Middle frontal gyrus (tissue), 1 donor: ENCODE data around the gene PCBP3.
"Not testable (repeated sequence)": the region's sequence is repeated elsewhere in the genome, so short reads cannot be mapped to it uniquely, and the experiment has no call there.

Experiments used
- DNase-seq: peaks from one replicate; pipeline ENCODE4 v3.0.0-alpha.2; 2015; ENCODE audit warnings: low spot score; ENCODE audit errors: extremely low spot score

PCBP3 gene

DNA sequence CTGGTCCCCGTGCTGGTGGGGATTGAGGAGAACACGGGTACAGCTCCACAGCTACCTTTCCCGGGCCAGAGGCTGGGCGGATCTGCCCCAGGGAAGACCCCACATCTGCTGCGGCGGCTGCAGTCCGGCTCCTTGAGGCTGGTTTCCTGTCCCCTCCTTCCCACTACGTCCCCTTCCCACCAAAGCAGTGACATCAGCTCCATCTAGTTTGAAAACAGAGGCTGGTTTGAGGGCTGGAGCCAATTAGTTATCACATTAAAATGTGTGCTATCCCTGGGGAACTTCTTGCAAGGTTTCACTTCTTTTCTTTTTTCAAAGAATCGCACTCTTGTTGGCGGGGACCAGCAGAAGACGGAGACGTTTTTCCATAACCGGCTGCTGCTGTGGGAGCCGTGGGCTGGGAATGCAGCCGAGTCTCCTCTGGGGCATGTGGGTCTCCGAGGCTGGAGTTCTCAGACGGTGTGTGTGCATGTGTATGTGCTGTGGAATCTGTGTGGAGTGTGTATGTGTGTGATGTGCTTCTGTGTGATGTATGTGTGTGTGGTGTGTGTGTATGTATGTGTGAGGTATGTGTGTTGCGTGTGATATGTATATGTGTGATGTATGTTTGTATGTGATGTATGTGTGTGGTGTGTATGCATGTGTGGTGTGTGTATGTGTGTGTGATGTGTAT lies 8.9 kb upstream of the PCBP3 start:
- DNase-seq = no peak

DNA sequence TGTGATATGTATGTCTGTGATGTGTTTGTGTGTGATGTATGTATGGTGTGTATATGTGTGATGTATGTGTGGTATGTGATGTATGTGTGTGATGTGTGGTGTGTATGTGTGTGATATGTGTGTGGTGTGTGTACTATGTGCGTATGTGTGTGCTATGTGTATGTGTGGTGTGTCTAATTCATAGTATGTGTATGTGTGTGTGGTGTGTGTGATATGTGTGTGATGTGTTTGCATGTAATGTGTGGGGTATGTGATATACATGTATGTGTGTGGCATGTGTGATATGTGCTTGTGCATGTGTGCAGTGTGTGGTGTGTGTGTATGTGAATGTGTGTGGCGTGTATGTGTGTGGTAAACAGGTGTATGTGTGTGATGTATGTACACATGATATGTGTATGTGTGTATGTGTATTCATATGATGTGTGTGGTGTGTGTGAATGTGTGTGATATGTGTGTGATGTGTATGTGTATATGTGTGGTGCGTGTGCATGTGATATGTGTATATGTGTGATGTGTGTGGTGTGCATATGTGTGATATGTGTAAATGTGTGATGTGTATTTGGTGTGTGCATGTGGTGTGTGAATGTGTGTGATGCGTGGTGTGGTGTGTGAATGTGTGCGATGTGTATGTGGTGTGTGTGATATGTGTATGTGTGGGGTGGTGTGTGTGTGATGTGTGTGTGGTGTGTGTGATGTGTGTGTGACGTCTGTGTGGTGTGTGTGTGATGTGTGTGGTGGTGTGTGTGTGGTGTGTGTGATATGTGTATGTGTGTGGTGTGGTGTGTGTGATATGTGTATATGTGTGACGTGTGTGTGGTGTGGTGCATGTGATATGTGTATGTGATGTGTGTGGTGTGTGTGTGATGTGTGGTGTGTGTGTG lies 8.0 kb upstream of the PCBP3 start:
- DNase-seq = no peak

DNA sequence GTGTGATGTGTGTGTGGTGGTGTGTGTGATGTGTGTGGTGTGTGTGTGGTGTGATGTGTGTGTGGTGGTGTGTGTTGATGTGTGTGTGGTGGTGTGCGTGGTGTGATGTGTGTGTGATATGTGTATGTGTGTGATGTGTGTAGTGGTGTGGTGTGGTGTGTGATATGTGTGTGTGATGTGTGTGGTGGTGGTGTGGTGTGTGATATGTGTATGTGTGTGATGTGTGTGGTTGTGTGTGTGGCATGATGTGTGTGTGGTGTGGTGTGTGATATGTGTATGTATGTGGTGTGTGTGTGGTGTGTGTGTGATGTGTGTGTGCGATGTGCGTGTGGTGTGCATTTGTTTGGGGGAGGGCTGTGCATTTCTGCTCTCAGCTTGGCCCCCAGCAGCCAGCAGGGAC lies 7.1 kb upstream of the PCBP3 start:
- no peak for DNase-seq

DNA sequence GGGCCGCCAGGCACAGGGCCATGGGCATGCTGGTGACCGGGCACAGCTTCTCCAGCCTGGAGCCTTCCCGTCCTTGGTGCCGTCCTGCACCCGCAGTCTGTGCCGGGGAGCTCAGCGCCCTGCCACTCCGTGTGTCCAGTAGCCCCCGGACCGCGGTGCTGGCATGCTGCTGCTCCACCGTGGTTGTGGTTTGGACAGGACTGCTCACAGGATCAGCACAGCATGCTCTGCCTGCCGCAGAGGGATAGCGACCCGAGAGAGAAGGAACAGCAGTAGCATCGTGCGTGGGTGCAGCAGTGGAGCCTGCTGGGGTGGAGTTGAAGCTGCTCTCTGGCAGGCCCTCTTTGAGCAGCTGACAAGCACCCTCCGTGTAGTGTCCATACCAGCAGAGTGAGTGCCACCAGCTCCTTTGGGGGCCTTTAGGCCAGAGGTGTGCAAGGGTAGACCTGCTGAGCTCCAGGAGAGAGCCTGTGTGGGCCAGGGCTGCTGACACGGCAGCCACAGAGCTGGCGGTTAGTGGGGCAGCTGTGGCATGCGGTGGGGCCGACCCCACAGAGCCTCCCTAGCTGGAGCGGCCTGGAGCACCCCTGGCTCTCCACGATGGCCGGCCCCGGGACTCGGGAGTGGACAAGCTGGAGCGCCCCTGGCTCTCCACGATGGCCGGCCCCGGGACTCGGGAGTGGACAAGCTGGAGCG lies 6.4 kb upstream of the PCBP3 start:
- DNase-seq = no peak

DNA sequence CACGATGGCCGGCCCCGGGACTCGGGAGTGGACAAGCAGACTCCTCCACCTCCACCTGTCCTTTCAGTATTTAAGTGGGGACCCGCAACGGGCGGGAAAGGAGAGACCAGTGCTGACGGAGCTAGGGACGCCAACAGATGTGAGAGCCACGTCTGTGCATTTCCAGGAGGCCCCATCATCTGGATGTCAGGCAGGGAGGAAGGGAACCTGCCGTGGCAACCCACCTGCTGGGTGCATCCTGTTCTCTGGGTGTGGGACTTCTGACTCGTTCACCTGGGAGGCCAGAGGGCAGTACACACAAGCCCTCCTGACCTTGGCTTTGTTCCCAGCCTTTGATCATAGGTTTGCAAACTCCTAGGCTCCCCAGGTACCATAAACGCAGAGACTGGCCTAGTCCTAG lies 5.6 kb upstream of the PCBP3 start:
- no peak for DNase-seq

DNA sequence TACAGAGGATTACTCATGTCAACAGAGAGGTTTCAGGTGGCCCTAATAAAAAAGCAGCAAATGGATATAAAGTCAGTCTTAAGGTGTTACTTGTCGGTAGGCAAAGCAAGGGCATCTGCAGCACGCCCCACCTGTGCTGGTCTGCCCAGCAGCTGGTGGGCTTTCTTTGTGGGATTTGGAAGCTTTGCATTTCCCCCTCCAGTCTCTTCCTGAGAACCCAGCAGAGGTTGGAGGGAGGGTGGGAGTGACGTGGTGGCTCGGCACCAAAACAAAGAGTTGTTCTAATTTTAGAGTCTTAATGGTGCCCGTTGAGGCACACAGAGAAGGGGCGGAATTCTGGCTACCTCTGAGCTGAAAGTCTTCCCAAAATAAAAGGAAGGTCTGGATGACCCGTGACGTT lies 4.8 kb upstream of the PCBP3 start:
- DNase-seq = no peak

DNA sequence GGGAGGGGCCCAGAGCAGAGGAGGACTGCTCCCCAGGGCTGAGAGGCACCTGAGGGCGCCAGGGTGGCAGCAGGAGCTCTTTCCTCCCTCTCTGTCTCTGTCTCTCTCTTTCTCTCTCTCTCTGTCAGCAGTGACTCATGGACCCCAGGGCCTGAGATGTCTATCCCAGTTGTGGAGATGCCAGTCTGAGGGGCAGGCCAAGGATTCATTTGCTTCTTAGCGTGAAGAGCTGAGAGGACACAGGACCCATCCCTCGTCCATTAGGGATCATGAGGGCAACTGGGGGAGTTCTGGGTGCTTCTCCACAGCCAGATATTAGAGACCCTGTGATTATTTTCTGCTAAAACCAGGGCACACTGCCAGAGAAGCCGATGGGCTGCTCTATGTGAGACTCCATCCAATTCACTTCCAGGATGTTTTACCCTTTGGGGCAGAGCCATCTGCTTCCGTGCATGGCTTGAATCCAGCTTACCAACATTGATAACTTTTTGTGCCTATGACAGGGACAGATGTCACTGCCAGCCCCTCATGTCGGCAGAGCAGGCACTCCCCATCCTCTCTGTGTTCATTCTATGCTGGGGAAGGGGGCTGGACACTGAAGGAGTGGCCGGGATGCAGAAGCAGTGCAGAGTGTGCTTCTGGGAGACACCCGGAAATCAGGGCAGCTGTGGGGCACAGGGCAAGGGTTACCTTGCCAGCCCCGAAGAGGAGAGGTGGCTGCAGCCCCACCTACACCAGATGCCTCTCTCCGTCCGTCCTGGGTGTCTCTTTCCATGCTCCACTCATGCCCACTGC lies 4.1 kb upstream of the PCBP3 start:
- no peak for DNase-seq

DNA sequence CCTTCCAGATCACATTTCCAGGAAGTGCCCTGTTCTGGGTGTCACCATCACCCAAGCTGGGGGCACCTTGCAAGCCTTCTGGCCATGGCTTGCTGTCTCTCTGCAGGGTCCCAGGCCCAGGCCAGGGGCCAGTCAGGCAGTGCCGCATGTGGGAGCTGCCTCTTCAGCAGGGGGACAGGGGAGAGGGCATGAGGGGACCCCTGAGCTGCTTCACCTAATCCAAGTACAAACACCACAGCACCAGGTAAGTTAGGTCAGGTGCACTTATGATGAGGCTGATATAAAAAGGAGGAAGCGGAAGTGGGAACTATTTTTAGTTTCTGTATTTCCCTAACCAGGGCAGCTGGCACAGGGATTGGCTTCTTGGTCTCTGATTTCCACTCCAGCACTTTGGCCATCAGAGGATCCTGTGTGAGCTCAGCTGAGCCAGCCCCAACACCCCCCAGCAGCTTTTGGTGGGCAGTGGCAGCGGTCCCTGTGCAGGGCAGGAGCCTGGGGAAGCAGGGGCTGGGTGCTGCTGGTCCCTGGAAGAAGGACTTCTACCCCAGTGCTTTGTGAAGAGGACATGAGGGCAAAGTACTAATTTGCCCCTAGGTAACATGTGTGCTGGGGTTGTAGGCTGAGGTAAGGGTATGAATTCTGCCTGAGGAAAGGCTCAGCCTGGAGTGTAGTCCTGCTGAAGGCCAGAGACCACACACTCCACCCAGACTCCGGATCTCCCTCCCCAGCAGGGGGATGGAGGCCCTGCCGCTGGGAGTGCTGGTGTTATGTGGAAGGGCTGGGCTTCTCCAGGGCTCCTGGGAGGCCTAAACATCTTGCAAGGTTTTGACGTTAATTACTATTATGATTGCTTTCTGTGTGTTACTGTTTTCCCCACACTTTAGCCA lies 3.3 kb upstream of the PCBP3 start:
- no peak for DNase-seq

DNA sequence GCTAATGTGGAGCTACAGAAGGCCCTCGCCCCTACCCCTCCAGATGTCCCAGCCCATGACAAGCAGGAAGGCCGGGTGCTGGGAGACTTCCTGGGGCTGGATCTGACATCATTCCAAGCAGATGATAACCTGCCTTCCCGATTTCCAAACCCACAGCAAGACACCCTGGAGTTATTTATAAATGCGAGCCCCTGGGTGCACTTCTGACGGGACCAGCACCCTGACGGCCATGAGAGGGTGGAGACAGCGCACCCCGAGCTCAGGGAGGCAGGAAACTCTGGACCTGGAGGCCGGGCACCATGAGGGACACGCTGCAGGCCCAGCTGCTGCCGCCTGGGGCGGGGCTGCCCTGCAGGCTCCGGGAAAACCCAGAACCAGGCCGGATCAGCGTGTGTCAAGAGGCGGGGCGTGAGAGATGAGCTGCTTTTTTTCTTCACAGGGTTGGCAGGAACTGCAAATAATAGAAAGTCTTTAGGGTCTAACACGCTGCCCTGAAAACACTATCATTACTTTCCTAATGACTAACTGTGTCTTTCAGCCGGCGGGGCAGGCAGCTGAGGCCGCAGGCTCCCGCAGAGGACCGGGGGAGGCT lies 2.5 kb upstream of the PCBP3 start:
- DNase-seq = no peak

DNA sequence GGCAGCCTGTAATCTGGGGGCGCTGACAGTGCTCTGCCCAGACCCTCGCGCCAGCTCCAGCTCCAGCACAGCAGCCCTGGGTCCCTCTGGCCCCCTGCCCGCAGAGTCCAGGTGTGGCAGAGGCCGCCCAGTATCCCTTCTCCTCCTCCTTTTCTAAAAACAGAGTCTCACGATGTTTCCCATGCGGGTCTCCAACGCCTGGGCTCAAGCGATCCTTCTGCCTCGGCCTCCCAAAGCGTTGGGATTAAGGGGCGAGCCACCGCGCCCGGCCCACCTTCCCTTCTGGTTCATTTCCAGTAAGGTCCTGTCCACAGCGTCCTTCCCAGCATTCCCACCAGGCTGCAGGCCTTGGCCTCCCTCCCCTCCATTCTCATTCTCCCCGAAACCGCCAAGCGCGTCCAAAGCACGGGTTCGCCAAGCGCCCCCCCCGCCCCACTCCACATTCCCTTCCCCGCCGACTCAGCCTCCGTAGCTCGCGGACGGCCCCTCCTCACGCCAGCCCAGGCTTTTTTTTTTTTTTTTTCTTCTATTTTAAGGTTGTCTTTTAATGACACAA lies 2.0 kb upstream of the PCBP3 start:
- DNase-seq = no peak

DNA sequence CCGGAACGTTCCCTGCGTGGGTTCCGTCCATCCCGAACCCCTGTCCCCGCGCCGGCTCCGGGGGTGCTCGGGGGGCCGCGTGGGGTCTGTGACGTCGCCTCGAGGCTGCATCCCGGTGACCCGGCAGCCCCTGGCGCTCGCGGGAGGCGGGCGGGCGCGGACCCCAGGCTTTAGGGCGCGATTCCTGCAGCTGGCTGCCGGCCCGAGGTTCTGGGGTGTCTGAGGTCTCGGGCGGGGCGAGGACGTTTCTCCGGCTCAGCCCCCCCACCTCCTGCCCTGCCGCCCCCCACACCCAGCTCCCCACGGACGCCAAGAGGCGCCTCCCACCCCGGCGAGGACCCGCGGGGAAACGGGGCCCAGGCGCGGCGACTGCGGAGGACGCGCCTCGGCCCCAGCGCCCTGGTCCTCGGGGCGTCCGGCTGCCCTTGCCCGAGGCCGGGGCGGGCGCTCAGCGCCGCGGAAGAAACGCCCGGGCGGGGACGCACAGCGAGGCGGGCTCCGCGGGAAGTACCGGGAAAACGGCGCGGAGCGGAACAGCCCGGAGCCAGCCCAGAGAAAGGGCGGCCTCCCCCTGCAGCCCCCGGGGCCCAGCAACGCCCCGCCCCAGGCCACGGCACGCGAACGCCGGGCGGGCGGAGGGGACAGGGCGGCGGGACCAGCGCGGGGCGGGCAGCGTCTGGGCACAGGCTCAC lies 1.3 kb upstream of the PCBP3 start:
- no peak for DNase-seq

DNA sequence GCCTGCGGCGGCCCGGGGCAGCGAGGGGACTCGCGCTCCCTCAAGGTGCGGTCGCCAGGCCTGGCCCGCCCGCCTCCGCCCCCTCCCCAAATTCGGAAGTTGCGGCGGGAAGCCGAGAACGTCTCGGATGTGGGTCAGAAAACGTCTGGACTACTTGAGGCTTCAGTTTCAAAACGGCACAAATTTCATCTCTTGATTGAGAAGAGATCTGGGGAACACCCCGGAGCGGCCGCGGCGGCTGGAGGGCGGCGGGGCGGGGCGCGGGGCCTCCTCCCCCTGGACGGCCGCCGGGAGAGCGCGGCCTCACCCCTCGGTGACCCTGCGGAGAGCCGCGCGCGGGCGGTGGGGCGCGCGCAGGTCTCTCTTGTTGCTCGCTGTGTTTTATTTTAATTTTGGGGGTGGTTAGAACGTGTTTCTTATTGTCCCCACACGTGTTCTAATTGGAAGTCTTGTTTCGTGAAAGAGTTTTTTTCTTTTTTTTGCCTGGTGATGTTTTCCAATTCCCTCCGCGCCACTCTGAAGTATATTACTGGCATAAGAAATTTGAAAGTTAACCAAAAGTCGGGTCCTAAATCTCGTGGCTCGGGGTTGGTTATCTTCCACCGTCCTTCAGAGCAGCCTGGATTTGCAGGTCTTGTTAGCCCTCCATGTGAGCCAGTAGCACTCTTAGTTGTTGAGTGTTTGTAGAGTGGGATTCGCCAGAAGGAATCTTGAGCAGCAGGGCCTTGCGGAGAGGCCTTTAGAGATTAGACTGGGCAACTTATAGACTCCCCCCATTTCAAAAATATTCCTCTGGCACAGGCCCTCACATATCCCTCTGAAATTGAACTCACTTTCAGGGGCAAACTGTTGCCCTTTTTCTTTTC lies 749 bp downstream of the PCBP3 start:
- DNase-seq = no peak

DNA sequence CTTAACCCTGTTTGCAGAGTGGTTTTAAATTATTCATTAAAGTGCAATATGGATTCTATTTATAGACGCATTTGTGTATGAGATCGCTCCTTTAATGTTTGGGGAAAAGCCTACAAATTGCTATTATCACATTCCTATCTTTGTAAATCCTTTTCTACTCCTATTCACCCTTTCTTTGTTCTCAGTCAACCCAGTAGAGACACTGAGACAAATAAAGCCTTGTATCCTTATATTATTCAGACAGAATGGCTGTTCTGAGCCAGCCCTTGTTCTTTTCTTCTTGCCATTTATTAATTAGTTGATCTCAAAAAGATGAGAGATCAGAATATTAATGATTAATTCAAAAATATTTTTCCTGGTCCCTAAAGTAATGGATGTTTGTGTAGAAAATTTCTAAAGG lies 8.4 kb downstream of the PCBP3 start:
- DNase-seq = no peak

DNA sequence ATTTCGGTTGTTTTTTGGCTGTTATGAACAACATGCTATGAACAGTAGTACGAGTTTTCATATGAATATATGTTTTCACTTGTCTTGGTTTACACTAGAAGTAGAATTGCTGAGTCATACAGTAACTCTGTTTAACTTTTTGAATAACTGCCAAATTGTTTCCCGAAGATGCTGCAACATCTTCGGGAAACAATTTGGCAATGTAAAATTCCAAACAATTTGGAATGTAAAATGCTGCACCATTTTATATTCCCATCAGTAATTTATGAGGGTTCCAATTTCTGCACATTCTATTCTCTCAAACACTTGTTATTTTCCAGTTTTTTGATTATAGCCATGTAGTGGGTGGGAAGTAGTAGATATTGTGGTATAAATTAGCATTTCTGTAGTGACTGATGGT lies 11.6 kb downstream of the PCBP3 start:
- DNase-seq = no peak

DNA sequence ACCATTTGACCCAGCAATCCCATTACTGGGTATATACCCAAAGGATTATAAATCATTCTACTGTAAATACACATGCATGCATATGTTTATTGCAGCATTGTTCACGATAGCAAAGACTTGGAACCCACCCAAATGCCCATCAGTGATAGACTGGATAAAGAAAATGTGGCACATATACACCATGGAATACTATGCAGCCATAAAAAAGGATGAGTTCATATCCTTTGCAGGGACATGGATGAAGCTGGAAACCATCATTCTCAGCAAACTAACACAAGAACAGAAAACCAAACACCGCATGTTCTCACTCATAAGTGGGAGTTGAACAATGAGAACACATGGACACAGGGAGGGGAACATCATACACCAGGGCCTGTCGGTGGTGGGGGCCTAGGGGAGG lies 12.6 kb downstream of the PCBP3 start:
- DNase-seq = not testable (repeated sequence)

DNA sequence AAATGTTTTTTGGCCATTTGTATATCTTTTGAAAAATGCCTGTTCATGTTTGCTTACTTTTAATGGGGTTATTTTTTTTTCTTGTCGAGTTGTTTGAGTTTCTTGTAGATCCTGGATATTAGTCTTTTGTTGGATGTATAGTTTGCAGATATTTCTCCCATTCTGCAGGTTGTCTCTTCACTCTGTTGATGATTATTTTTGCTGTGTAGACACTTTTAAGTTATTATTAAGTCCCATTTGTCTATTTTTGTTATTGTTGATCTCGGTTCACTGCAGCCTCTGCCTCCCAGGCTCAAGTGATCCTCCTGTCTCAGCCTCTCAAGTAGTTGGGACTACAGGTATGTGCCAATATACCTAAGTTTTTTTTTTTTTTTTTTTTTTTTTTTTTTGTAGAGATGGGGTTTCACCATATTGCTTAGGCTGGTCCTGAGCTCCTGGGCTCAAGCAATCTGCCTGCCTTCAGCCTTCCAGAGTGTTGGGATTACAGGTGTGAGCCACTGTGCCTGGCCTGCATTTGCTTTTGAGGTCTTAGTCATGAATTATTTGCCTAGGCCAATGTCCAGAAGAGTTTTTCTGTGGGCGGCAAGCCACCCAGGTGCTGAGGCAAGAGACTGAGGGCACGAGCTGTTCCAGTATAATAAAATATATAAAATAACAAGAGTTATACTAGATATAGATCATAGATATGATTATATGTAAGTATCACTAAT lies 18.5 kb downstream of the PCBP3 start:
- not testable (repeated sequence) for DNase-seq

DNA sequence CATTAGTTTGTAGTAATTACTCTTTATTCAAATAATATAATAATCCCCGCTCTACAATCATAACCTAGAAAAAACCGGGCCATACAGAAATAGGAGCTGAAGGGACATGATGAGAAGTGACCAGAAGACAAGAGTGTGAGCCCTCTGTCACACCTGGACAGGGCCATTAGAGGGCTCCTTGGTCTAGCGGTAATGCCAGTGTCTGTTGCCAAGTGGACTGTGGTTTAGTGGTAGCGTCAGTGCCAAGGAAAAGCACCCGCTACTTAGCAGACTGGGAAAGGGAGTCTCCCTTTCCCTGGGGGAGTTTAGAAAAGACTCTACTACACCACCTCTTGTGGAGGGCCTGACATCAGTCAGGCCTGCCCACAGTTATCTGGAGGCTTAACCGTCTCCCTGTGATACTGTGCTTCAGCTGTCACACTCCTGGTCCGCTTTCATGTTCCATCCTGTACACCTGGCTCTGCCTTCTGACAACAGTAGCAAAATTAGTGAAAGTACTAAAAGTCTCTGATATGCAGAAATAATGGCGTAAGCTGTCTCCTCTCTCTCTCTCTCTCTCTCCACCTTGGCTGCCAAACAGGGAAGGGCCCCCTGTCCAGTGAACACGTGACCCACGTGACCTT lies 19.2 kb downstream of the PCBP3 start:
- not testable (repeated sequence) for DNase-seq
